Measurements from ENCODE around the gene CACNA2D2.

DNA sequence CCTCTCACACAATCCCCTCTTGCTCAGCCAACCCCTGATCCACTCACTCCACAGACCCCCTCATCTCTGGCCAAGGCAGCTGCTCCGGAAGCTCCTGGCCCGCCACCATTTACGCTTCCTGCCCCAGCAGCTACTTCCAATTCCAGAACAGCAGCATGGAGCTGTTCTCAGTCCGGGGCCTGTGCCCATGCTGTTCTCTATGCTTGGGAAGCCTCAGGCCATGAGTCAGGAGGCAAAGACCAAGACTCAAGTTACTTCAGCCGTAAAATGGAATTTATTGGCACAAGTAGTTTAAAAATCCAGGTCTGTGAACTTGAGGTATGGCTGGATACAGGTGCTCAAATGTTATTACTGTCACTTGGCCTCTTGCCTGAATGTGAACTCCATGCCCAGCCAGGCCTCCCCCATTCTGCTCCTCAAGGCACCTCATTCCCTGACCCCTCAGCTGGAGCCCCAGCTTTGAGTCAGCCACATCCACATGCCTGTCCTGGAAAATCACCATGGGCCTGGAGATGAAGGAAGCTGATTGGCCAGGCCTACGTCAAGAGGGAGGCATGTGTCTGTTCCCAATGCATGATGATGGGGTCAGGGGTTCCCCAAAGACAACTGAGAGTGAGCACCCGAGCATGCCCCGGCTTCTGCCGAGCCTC lies 31.4 kb upstream of the CACNA2D2 start:
- TF ChIP-seq, protein P1, sequence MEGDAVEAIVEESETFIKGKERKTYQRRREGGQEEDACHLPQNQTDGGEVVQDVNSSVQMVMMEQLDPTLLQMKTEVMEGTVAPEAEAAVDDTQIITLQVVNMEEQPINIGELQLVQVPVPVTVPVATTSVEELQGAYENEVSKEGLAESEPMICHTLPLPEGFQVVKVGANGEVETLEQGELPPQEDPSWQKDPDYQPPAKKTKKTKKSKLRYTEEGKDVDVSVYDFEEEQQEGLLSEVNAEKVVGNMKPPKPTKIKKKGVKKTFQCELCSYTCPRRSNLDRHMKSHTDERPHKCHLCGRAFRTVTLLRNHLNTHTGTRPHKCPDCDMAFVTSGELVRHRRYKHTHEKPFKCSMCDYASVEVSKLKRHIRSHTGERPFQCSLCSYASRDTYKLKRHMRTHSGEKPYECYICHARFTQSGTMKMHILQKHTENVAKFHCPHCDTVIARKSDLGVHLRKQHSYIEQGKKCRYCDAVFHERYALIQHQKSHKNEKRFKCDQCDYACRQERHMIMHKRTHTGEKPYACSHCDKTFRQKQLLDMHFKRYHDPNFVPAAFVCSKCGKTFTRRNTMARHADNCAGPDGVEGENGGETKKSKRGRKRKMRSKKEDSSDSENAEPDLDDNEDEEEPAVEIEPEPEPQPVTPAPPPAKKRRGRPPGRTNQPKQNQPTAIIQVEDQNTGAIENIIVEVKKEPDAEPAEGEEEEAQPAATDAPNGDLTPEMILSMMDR (IDR thresholded peaks at IDR 0.05), result no peak
- TF ChIP-seq, protein P2, sequence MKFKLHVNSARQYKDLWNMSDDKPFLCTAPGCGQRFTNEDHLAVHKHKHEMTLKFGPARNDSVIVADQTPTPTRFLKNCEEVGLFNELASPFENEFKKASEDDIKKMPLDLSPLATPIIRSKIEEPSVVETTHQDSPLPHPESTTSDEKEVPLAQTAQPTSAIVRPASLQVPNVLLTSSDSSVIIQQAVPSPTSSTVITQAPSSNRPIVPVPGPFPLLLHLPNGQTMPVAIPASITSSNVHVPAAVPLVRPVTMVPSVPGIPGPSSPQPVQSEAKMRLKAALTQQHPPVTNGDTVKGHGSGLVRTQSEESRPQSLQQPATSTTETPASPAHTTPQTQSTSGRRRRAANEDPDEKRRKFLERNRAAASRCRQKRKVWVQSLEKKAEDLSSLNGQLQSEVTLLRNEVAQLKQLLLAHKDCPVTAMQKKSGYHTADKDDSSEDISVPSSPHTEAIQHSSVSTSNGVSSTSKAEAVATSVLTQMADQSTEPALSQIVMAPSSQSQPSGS (CRISPR knock-in tag; IDR thresholded peaks at IDR 0.05; ENCODE audit: borderline replicate concordance, low read depth), result no peak
- TF ChIP-seq, protein P3, sequence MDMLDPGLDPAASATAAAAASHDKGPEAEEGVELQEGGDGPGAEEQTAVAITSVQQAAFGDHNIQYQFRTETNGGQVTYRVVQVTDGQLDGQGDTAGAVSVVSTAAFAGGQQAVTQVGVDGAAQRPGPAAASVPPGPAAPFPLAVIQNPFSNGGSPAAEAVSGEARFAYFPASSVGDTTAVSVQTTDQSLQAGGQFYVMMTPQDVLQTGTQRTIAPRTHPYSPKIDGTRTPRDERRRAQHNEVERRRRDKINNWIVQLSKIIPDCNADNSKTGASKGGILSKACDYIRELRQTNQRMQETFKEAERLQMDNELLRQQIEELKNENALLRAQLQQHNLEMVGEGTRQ (CRISPR knock-in tag; IDR thresholded peaks at IDR 0.05), result no peak
- TF ChIP-seq ZNF138 (CRISPR knock-in tag; conservative IDR thresholded peaks at IDR 0.05), result no peak
- TF ChIP-seq, protein P4, sequence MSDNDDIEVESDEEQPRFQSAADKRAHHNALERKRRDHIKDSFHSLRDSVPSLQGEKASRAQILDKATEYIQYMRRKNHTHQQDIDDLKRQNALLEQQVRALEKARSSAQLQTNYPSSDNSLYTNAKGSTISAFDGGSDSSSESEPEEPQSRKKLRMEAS (CRISPR knock-in tag; IDR thresholded peaks at IDR 0.05), result no peak
- TF ChIP-seq SP1 (CRISPR knock-in tag; conservative IDR thresholded peaks at IDR 0.05), result no peak
- TF ChIP-seq, protein P5, sequence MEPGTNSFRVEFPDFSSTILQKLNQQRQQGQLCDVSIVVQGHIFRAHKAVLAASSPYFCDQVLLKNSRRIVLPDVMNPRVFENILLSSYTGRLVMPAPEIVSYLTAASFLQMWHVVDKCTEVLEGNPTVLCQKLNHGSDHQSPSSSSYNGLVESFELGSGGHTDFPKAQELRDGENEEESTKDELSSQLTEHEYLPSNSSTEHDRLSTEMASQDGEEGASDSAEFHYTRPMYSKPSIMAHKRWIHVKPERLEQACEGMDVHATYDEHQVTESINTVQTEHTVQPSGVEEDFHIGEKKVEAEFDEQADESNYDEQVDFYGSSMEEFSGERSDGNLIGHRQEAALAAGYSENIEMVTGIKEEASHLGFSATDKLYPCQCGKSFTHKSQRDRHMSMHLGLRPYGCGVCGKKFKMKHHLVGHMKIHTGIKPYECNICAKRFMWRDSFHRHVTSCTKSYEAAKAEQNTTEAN (CRISPR knock-in tag; IDR thresholded peaks at IDR 0.05), result no peak
- TF ChIP-seq NR3C1 (CRISPR knock-in tag; conservative IDR thresholded peaks at IDR 0.05; ENCODE audit: low read depth), result no peak
- no peak for TF ChIP-seq ATF1 (CRISPR knock-in tag; IDR thresholded peaks at IDR 0.05)
- no peak for TF ChIP-seq TEAD4 (CRISPR knock-in tag; IDR thresholded peaks at IDR 0.05)
- TF ChIP-seq, protein P6, sequence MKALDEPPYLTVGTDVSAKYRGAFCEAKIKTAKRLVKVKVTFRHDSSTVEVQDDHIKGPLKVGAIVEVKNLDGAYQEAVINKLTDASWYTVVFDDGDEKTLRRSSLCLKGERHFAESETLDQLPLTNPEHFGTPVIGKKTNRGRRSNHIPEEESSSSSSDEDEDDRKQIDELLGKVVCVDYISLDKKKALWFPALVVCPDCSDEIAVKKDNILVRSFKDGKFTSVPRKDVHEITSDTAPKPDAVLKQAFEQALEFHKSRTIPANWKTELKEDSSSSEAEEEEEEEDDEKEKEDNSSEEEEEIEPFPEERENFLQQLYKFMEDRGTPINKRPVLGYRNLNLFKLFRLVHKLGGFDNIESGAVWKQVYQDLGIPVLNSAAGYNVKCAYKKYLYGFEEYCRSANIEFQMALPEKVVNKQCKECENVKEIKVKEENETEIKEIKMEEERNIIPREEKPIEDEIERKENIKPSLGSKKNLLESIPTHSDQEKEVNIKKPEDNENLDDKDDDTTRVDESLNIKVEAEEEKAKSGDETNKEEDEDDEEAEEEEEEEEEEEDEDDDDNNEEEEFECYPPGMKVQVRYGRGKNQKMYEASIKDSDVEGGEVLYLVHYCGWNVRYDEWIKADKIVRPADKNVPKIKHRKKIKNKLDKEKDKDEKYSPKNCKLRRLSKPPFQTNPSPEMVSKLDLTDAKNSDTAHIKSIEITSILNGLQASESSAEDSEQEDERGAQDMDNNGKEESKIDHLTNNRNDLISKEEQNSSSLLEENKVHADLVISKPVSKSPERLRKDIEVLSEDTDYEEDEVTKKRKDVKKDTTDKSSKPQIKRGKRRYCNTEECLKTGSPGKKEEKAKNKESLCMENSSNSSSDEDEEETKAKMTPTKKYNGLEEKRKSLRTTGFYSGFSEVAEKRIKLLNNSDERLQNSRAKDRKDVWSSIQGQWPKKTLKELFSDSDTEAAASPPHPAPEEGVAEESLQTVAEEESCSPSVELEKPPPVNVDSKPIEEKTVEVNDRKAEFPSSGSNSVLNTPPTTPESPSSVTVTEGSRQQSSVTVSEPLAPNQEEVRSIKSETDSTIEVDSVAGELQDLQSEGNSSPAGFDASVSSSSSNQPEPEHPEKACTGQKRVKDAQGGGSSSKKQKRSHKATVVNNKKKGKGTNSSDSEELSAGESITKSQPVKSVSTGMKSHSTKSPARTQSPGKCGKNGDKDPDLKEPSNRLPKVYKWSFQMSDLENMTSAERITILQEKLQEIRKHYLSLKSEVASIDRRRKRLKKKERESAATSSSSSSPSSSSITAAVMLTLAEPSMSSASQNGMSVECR (CRISPR knock-in tag; IDR thresholded peaks at IDR 0.05; ENCODE audit: borderline replicate concordance), result no peak
- no peak for TF ChIP-seq CREM (CRISPR knock-in tag; IDR thresholded peaks at IDR 0.05)
- TF ChIP-seq, protein P7, sequence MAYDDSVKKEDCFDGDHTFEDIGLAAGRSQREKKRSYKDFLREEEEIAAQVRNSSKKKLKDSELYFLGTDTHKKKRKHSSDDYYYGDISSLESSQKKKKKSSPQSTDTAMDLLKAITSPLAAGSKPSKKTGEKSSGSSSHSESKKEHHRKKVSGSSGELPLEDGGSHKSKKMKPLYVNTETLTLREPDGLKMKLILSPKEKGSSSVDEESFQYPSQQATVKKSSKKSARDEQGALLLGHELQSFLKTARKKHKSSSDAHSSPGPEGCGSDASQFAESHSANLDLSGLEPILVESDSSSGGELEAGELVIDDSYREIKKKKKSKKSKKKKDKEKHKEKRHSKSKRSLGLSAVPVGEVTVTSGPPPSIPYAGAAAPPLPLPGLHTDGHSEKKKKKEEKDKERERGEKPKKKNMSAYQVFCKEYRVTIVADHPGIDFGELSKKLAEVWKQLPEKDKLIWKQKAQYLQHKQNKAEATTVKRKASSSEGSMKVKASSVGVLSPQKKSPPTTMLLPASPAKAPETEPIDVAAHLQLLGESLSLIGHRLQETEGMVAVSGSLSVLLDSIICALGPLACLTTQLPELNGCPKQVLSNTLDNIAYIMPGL (CRISPR knock-in tag; IDR thresholded peaks at IDR 0.05), result no peak
